ENCODE data around the gene LEF1.

Gene LEF1

DNA sequence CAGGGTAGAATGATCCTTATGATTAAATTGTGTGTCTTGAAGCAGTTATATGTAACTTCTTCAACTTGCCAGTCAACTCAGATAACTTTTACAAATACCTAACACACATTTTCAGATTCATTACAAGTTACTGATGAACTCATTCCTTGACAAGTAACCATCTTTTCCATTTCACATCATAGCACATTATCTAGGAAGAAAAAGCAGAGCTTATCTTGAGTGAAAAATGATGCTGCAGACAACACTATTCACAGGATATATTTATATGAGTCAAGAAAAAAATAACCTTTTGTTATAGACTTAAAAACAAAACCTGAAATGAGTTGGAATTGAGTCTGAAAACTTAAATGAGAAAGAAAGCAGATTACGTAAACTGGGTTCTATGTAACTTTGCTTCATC is 68.9 kb downstream of the LEF1 start:
- Mint-ChIP-seq H3K9me3 (no peaks in the 10 kb centered on the region), H3K4me3 (peak overlapping the region; percentile 48), H3K27ac (peak overlapping the region; percentile 89), H3K4me1 (ENCODE audit: low read depth) (peaks cover 97% of the 10 kb centered on the region), H3K27me3 (no peaks in the 10 kb centered on the region), H3K36me3 (ENCODE audit: low read depth) (peaks cover 12% of the 10 kb centered on the region)

GRCh38 chr4:108097990-108098553 is 70.7 kb downstream of the LEF1 start:
- Mint-ChIP-seq H3K27me3 (no peaks in the 10 kb centered on the region), H3K27ac (peak overlapping the region; percentile 86), H3K4me3 (peak overlapping the region; percentile 42), H3K4me1 (ENCODE audit: low read depth) (peaks cover 97% of the 10 kb centered on the region), H3K36me3 (ENCODE audit: low read depth) (peaks cover 15% of the 10 kb centered on the region), H3K9me3 (no peaks in the 10 kb centered on the region)

DNA sequence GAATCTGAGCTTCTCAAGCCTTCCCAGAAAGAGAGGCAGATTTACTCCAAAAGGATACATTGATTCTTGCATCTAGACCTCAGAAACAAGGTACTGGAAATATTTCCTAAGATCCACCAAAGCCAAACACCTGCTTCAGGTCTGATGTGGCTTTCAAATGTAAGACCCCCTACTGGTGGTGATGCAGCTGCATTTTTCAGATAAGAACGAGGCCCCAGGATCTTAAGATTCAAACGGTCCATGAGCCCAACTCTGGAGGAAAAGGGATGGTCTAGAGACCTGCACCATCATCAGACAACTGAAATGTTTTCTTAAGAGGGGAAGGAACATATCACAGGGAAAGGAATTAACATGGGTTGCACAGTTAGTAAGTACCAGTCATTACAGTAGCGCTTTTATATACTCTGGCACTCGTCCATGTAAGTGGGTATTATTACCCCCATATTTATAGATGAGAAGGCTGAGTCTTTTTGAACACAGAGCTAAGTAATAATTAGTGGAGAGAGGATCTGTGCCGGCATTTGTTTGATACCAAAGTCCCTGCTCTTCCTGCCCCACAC is 73.7 kb downstream of the LEF1 start:
- Mint-ChIP-seq H3K4me3 (peak overlapping the region; percentile 30), H3K27me3 (no peaks in the 10 kb centered on the region), H3K4me1 (ENCODE audit: low read depth) (peaks cover 89% of the 10 kb centered on the region), H3K9me3 (no peaks in the 10 kb centered on the region), H3K36me3 (ENCODE audit: low read depth) (peaks cover 7% of the 10 kb centered on the region), H3K27ac (peak overlapping the region; percentile 86)

DNA sequence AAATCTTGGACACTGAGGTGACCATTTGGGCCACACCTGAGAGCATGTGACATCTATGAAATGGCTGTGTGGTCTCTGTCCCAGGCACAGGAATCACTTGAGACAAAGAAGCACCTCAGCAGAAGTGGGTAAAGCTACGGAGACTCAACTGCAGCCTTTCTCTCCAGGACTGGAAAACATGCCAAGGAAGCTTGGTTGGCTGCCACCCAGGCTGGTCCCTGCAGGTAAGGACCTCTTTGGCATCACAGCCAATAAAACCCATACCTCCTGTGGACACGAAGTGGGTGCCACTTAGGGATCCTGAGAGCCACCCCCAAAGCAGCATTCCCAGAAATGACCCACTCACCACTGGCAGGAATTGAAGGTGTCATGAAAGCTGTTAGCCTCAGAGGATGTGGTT is 74.6 kb downstream of the LEF1 start:
- H3K27me3 Mint-ChIP-seq = no peaks in the 10 kb centered on the region
- H3K27ac Mint-ChIP-seq = peak overlapping the region; percentile 86
- peaks cover 14% of the 10 kb centered on the region for H3K36me3 Mint-ChIP-seq (ENCODE audit: low read depth)
- peaks cover 90% of the 10 kb centered on the region for H3K4me1 Mint-ChIP-seq (ENCODE audit: low read depth)
- no peaks in the 10 kb centered on the region for H3K9me3 Mint-ChIP-seq
- H3K4me3 Mint-ChIP-seq = no peak overlapping the region

DNA sequence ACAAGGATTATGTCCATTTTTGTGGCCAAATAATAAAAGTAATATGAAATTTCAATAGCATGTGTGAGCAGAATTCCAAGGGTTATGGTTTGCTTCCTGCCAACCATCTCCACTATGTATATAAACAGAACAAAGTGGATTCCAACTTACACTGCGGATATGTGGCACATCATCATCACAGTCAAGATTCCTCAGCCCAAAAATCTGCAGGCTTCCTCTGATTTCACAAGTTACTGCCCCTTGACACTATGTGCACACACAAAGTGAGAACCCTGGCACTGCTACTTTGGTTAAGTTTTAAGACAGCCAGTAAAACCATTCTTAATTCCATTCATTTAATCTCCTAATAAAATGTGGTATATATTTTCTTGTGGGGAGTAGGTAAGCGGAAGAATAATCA is 76.4 kb downstream of the LEF1 start:
- H3K27ac Mint-ChIP-seq = peak overlapping the region; percentile 86
- no peaks in the 10 kb centered on the region for H3K9me3 Mint-ChIP-seq
- H3K36me3 Mint-ChIP-seq (ENCODE audit: low read depth) = peaks cover 30% of the 10 kb centered on the region
- no peaks in the 10 kb centered on the region for H3K27me3 Mint-ChIP-seq
- H3K4me1 Mint-ChIP-seq (ENCODE audit: low read depth) = peaks cover 91% of the 10 kb centered on the region
- peak overlapping the region; percentile 25 for H3K4me3 Mint-ChIP-seq

DNA sequence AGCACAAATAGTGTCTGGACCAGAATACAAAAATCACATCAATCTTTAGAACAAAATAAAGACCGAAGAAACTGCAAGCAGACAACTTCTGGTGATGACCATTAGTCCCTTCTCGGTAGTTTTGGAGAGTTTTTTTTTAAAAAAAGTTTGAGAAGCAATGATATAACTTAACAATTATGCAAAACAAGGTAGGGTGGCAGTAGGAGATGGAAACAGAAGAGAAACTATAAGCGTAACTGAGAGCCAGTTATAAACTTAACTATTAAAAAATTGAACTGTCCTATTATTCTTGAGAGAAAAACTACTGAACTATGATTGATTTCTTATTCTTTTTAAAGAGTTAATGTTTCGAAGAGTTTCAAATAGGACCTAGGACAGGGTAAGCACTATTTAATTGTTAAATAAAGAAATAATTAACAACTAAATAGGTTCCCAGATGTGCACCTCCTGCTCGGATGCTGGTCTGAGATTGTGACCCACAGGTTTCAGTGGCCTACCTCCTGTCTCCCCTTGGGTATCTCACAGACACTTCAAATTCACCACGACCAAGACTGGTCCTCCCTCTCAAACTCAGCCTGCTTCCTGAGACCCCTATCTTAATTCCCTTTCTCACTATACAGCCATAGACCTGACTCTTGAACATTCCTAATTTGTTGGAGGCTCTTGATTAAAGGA is 81.3 kb downstream of the LEF1 start:
- Mint-ChIP-seq H3K27ac (peak overlapping the region; percentile 82), H3K4me1 (ENCODE audit: low read depth) (peaks cover 86% of the 10 kb centered on the region), H3K27me3 (no peaks in the 10 kb centered on the region), H3K4me3 (no peak overlapping the region), H3K9me3 (no peaks in the 10 kb centered on the region), H3K36me3 (ENCODE audit: low read depth) (peaks cover 58% of the 10 kb centered on the region)

DNA sequence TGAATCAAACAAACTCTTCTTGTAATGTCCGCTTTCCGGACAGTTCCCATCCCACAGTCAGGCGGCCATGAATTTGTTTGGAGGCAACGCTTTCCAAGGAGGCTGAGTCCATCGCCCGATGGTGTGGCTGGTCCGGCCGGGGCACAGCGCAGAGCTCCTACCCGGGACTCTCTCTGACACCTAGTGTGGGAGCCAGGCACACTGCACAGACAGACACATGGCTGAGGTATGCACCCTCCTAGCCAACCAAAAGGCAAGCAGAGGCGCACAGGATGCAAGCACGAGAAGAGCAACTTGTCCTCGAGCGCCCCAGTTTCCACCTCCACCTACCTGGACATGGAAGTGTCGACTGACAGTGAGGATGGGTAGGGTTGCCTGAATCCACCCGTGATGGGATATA is 87.5 kb downstream of the LEF1 start:
- Mint-ChIP-seq H3K9me3 (no peaks in the 10 kb centered on the region), H3K36me3 (ENCODE audit: low read depth) (peaks cover 61% of the 10 kb centered on the region), H3K4me1 (ENCODE audit: low read depth) (peaks cover 79% of the 10 kb centered on the region), H3K4me3 (peak overlapping the region; percentile 82), H3K27me3 (no peaks in the 10 kb centered on the region), H3K27ac (peak overlapping the region; percentile 91)

DNA sequence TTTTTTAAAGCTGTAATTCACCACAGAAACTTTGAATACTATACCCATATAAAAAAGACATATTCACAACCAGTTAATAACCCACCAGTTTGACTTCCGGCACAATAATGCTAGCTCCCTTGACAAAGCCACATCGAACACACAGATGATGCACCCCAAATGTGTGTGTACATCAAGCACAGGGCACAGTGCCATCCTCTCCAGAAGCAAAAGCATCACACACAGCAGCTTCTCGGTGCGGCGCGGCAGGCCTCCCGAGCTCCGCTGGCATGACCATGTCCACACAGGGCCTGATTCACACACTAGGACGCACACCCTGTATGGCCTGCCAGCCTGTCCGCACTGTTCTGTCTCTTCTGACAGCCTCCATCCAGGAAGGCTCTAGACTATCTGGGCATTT is 88.0 kb downstream of the LEF1 start:
- H3K4me1 Mint-ChIP-seq (ENCODE audit: low read depth) = peaks cover 79% of the 10 kb centered on the region
- H3K27me3 Mint-ChIP-seq = no peaks in the 10 kb centered on the region
- peak overlapping the region; percentile 91 for H3K27ac Mint-ChIP-seq
- no peaks in the 10 kb centered on the region for H3K9me3 Mint-ChIP-seq
- H3K36me3 Mint-ChIP-seq (ENCODE audit: low read depth) = peaks cover 60% of the 10 kb centered on the region
- peak overlapping the region; percentile 82 for H3K4me3 Mint-ChIP-seq

DNA sequence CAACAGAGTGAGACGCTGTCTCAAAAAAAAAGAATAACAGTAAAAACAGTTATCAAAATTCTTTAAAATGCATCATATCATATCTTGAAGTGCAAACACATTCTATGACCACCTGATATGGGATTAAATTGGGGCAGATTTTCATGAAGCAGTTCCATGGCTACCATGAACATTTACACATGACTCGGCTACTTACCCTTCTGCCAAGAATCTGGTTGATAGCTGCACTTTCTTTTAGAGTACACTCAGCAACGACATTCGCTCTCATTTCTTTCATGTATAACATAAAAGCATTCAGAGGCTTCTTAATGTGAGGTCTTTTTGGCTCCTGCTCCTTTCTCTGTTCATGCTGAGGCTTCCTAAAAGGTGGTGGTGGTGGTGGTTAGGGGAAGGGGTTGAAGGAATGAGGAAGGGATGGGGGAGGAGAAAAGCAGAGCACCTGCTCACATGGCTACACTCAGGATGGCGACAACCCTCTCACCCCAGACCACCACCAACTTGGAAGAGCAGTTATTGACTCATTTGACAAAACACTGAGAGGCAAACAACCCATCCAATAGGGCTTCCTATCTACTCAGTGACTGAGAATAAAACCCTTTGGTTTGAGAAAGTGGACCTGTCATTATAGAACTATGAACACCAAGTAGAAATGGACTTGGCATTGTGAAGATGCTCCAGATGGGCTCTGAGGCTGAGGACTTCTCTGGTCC is 90.6 kb downstream of the LEF1 start:
- H3K9me3 Mint-ChIP-seq = no peaks in the 10 kb centered on the region
- H3K27ac Mint-ChIP-seq = peak overlapping the region; percentile 86
- peaks cover 71% of the 10 kb centered on the region for H3K36me3 Mint-ChIP-seq (ENCODE audit: low read depth)
- peaks cover 80% of the 10 kb centered on the region for H3K4me1 Mint-ChIP-seq (ENCODE audit: low read depth)
- H3K4me3 Mint-ChIP-seq = no peak overlapping the region
- H3K27me3 Mint-ChIP-seq = no peaks in the 10 kb centered on the region

GRCh38 chr4:108072300-108072699 is 96.4 kb downstream of the LEF1 start:
- H3K4me3 Mint-ChIP-seq = peak overlapping the region; percentile 24
- peak overlapping the region; percentile 78 for H3K27ac Mint-ChIP-seq
- no peaks in the 10 kb centered on the region for H3K27me3 Mint-ChIP-seq

DNA sequence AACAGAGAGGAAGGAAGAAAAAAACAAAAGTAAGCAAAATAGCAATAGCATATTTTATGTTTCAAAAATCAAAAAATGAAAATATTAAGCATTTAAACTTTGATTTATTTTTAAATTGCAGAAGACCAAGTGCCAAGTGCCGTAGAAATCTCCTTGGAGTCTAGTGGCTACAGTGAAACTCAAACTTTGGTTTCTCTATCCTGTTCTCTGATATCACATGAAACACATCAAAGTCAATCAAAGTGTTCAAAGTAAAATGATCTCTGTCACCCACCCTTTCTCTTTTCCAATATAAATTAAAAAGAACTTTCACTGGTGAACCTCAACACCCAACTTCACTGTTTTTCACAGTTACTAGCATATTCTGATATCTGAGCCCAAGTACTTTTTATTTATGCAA is 98.0 kb downstream of the LEF1 start:
- peak overlapping the region; percentile 37 for H3K27ac Mint-ChIP-seq
- no peaks in the 10 kb centered on the region for H3K27me3 Mint-ChIP-seq
- no peak overlapping the region for H3K4me3 Mint-ChIP-seq

More at GRCh38 chr4:108072300-108072699, 96.4 kb downstream of the LEF1 start:
- Mint-ChIP-seq H3K4me1 (ENCODE audit: low read depth) (peaks cover 77% of the 10 kb centered on the region), H3K36me3 (ENCODE audit: low read depth) (peaks cover 70% of the 10 kb centered on the region), H3K9me3 (no peaks in the 10 kb centered on the region)

DNA sequence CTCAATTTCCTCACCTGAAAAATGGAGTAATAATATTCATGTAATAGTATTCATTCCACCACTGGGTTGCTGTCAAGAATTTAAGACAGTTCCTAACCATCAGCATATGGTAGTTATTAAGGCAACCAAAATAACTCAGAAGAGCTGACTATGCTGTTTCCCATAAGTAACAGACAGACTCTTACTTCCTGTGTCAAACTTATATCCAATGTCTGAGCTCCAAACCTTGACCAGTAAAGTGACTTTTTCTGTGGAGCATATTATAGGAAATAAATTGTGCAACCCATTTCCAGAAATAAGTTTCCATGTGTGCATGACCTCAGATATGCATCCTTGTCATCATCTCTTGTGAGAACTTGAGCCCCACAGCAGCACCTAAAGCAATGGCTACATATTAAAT is 100.3 kb downstream of the LEF1 start:
- H3K4me1 Mint-ChIP-seq (ENCODE audit: low read depth) = peaks cover 80% of the 10 kb centered on the region
- no peak overlapping the region for H3K27ac Mint-ChIP-seq
- no peak overlapping the region for H3K4me3 Mint-ChIP-seq
- H3K9me3 Mint-ChIP-seq = no peaks in the 10 kb centered on the region
- H3K27me3 Mint-ChIP-seq = no peaks in the 10 kb centered on the region
- H3K36me3 Mint-ChIP-seq (ENCODE audit: low read depth) = peaks cover 69% of the 10 kb centered on the region

More for the DNA sequence above, 98.0 kb downstream of the LEF1 start:
- H3K36me3 Mint-ChIP-seq (ENCODE audit: low read depth) = peaks cover 79% of the 10 kb centered on the region
- no peaks in the 10 kb centered on the region for H3K9me3 Mint-ChIP-seq
- H3K4me1 Mint-ChIP-seq (ENCODE audit: low read depth) = peaks cover 87% of the 10 kb centered on the region

GRCh38 chr4:108060686-108061321 is 107.9 kb downstream of the LEF1 start:
- H3K4me1 Mint-ChIP-seq (ENCODE audit: low read depth) = peaks cover 66% of the 10 kb centered on the region
- no peak overlapping the region for H3K4me3 Mint-ChIP-seq
- H3K36me3 Mint-ChIP-seq (ENCODE audit: low read depth) = peaks cover 33% of the 10 kb centered on the region
- peak overlapping the region; percentile 43 for H3K27ac Mint-ChIP-seq
- no peaks in the 10 kb centered on the region for H3K27me3 Mint-ChIP-seq
- no peaks in the 10 kb centered on the region for H3K9me3 Mint-ChIP-seq

DNA sequence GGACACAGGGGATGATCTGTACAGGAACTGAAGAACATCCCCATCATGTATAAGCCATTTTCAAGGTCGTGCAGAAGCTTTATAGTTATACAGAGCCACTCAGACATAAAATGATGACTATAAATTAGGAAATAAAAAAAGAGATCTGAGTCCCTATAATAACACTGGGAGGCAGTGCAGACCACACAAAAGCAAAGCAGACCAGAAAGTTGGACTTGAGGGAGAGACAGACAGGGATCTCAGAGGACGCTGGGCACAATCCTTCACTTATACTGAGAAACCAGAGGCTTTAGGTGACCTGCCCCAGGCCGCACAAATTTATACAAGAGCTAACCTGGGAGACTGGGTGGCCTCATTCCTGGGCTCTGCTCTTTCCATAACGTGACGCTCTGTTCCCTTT is 108.6 kb downstream of the LEF1 start:
- Mint-ChIP-seq H3K27ac (peak overlapping the region; percentile 58), H3K4me1 (ENCODE audit: low read depth) (peaks cover 71% of the 10 kb centered on the region), H3K9me3 (no peaks in the 10 kb centered on the region), H3K36me3 (ENCODE audit: low read depth) (peaks cover 33% of the 10 kb centered on the region), H3K4me3 (no peak overlapping the region), H3K27me3 (no peaks in the 10 kb centered on the region)

Data from stimulated activated naive CD8-positive, alpha-beta T cell treated with anti-CD3 and anti-CD28 coated beads, Interleukin-15, Interleukin-2, amounts not matched to agents 100 ng/mL and 50 ng/mL, for 24 hours (primary cell).